T follicular helper cell (primary cell): ENCODE results near the gene SYPL1.

Experiments
- DNase-seq: peaks from one replicate; pipeline ENCODE4 v3.0.0-alpha.2; 2020; ENCODE audit warnings: low read depth

Gene SYPL1

DNA sequence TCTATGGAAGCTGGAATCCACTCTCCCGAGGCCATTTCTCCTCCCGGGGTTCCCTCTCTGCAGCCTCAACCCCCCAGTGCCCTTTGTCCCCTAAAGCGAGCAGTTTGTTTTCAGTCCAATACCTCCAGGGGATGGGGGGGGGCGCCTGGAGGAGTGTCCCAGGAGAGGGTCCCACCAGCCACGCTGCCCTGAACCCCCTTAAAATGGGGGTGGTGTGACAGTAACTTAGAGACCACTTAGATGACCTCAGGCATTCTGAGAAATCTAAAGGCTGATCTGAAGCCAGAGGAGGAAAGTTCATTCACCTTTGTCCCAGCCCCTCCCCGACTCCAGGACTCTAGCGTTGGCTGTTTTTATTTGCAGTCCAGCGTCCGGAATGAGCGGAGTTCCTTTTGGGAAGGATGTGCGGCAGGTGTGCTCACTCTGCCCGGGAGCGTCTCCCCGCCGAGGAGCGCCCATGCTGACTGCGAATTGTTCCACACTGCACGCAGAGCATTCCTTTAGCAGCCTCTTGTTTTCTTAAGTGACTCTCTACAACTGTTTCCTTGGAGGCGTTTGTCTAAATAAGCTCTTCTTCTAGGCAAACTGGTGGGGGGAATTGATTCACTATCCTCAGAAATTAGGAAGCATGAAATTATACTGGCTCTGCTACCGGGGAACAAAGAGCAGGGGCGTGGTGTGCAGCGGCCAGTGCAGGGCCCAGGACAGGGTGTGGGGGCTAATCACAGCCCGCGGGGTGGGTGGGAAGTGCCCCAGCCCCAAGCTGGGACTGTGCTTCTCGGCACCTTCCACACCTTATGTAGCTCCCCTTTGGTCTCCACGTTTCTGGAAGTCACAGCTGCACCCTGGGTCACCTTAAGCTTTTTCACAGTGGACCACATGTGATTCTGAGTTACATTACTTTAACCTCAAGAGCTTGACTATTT lies 46.3 kb downstream of the SYPL1 start:
- DNase-seq: no peak

DNA sequence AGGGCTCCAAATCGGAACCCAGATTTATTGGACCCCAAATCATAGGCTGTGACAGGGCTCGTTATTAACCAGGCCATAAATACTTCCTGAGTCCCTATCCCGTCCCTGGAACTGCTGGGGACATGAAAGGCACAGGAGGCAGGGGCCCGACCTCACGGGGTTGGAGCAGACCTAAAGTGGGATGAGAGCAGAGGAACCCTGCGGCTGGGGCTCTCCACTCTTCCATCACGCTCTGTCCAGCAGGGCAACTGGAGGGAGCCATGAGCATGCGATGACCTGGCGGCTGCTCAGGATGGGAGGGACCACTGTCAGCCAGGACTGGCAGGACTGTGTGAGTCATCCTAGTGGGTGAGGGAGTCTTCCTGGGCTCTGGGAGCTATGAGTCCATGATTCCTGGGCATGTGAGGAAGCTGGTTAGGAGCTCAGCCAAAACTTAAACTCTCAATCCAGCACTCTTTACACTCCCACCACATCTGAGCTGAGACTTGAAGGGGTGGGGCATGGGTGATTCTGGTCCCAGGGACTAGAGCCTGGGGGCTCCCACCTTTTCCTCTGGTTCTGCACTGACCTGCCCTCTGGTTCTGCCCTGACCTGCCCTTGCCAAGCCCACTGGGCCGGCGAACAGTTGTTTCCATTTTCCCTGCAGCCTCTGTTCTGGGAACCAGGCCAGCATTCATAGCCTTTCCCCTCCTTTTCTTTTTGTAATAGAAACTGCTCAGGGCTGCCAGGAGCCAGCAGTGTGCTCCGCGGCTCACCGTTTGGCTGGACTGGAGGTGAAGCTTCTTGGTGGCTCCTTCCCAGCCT lies 47.1 kb downstream of the SYPL1 start:
- DNase-seq: no peak

DNA sequence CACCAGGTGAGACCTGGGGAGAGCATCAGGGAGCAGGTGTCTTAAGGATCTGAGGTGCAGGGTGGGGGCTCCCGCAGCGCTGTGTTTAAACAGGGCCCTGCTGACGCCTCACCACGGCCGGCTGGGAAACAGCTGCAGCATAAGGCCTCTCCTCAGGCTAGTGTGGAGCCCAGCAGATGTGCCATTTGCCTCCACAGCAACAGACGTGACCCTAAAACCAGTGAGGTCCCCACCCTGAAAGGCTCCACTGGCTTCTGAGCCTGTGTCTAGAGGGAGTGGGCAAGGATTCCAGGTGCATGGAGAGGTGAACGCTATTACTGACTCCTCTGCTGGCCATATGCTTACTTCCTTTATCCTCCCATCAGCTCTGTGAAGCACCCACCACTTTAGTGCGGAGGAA lies 47.8 kb downstream of the SYPL1 start:
- no peak for DNase-seq

DNA sequence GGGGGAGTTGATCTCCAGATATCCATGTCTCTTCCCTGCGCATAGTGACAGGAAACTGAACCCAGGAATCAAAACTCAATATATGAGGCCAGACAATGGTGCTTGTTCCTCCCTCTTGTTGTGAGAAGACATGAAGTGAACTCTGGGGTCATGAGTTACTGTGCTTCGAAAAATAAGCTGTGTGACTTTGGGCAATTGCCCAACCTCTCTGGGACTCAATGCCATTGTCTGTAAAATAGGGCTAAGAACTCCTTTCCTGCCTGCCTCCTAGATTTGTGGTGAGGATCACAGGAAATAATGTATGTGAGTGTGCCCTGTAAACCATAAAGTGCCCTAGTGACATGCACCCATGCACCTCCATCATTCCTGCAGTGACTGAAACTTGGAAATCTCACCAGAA lies 48.4 kb downstream of the SYPL1 start:
- no peak for DNase-seq

DNA sequence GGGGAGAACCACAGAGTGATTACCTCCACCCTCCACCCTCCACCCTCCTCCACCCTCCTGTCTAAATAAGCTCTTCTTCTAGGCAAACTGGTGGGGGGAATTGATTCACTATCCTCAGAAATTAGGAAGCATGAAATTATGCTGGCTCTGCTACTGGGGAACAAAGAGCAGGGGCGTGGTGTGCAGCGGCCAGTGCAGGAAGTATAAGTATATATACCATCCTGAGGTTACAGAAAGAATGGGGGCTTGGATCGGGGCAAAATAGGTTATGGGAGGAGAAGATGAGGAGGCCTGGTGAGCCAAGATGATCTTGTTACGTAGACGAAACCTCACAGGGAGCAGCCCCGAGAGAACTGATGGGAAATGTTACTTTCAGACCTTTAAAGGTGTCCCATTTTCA lies 49.1 kb downstream of the SYPL1 start:
- DNase-seq: no peak

- DNase-seq: no peak
Observed at GRCh38 chr7:106062521-106062931, 49.6 kb downstream of the SYPL1 start.

DNA sequence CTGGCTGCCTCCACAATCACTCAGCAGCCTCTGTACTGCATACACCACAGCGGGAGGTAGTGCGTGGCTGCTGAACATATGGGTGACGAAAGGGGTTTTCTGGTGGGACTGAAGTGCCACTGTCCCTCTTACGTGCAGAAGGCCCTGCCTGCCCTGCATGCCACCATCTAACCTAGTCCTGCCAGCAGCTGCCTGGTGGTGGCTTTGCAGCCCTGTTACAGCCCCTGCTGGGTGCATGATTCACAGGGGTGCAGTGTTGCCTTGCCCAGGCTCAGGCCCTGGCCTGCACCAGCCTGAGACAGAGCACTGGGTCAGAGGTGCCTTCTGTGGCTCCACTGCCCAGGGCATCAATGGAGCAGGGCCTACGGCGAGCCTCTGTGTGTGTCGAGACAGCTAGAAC lies 50.1 kb downstream of the SYPL1 start:
- no peak for DNase-seq

DNA sequence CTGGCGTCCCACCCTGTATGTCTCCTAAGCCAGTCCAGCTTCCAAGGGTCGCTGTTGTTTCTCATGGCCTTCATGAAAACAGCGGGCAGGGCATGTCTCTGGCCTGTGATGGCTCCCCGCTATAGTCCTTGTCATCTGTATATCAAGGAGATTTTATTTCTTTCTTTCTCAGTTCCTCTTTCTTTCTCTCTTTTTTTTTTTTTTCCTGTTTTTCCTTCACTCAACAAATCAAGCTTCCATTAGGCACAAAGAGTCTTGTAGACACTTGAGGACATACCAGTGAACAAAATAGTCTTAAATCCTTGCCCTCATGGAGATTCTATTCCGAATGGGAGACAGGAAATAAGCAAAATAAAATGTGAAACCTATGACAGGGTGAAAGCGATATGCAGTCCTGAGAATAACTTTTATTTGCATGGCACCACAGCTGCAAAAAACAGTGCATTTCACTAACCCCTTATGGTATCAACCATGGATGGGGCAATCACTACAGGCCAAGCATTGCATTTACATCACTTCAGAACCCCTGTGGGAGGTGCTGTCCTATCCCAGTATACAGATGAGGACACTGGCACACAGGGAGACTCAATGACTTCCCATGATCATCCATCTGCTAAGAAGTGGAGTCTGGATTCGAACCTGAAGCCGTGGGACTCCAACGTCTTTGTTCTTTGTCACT lies 50.7 kb downstream of the SYPL1 start:
- no peak for DNase-seq

- no peak for DNase-seq
Observed at GRCh38 chr7:106060394-106060920, 51.7 kb downstream of the SYPL1 start.

DNA sequence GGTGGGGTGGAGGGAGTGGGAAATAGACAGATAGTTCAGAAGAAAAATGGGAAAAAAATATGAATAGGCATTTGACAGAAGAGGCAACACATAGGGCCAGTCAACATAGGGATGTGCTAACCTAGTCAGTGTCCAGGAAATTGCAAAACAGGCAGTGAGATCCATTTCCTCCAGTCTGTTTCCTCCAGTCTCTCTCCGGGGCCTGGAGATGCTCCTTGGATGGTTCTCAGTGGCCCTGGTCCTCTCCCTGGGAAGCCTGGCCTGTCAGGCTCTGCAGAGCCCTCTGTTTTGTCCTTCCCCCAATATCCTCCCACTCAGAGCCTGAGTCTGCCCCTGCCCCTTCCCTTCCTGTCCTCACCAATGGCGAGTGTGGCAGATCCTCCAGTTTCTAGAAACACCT lies 52.6 kb downstream of the SYPL1 start:
- no peak for DNase-seq

DNA sequence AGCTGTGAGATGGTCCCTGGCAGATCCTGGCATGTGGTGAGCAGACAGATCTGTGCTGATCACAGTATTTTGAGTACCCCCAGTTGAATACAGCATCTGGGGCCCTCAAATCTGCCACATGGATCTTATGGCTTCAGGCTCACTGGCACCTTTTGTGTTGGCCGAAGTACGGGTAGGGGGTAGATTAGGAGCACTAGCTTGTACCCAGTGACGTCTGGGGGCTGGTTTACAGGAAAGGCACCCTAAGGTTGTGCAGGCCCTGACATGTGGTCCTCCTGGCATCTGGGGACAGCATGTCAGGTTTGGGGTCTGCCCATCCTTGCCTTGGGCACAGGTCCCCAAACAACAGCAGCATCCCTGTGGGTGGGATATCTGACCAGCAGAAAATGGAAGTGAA lies 53.2 kb downstream of the SYPL1 start:
- DNase-seq: no peak

DNA sequence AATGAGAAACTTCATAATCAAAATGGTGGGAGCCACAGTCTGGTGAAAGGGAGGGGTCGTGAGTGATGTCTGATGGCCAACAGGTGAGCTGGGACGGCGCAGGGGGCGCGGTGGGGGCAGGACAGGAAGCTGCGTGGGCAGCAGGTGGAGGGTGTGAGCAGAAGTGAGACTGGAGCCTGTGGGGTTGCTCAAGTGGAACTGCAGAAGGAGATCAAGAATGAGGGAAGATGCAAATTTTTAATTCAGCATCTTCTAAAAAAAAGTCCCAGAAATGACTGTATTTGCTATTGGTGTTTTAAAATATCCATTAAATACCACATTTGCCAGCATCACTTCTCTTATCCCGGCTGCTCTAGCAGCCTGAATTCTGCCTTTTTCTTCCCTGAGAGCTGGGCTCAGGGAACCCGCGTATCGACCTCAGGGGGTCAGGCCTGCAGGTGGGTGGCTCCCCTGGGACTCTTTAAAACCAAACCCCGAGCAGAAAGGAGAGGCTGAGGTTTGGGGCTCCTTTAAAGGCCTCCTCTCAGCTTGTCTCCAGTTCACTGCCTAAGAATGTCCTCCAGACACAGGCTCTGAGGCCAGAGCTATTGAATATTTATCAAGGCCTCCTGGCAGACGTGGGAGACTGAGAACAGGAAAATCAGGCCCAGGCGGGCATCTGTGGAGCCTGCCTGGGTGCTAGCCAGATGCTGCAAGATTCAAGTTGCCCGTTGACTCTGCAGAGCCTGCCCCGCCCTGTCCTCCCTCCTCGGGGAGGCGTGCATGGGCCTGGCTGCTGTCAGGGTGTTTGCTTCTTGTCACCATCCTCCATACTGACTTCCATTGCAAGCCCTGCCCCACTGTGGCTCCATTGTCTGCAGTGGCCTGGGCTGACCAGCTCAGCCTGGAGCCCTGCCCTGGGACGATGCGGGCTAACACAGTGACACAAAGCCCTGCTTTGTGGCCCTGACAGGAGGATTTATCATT lies 53.9 kb downstream of the SYPL1 start:
- no peak for DNase-seq

DNA sequence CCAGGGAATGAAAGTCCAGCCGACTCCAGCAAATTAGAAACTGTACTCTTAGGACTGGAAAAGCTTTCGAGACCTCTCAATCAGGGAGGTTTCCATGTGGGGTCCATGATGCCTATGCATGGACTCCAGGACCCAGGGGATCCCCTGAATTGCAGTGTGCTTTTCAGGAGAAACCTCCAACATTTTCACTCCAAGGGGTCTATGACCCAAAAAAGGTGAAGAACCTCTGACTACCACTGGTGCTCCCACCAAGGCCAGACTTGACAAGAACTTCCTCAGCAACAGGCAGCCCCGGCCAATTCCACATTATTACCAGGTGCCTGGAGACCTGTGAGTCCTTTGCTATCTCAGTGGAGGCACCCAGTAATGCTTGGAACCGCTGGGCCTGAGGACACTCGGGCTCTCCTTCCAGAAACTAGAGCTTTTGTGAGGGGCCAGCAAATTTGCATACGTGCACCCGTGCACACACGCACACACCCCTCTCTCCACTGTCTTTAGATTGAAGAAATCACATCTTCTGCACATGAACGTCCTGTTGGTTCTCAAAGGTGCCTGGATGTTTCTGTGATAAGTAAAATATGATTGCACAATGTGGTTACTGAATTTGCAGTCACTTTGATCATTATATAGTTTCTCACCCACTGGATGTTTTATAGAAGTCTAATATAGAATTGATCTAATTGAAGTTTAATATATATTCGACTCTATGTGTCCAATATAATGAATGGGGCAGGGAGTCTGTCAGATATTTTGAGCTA lies 54.7 kb downstream of the SYPL1 start:
- no peak for DNase-seq

DNA sequence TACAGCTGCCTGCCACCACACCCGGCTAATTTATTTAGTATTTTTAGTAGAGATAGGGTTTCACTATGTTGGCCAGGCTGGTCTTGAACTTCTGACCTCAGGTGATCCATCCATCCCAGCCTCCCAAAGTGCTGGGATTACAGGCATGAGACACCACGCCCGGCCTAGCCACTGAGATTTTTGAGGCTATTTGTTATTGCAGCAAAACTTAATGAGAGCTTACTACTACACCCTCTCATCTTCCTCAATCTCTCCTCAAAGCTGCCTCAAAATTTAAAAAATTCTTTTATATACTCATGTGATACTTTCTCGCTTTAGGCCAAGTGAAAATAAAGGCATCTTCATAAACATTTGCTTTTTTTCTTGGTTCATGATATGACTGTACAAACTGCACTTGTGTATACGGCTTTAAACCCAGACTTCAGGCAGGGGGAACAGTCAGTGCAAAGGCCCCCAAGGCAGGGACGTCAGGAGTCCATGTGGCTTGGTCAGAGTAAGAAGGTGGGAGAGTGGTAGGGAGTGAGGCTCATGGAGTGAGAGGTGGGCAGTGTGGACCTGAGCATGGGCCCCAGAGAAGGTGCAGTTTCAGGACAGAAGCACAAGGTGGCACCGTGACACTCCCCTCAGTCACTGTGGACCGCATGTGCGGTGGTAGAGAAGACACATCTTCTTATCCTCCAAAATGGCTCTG lies 55.5 kb downstream of the SYPL1 start:
- peak; percentile 54 for DNase-seq

GRCh38 chr7:106054971-106055532 lies 57.1 kb downstream of the SYPL1 start:
- no peak for DNase-seq

- DNase-seq: no peak
Observed at GRCh38 chr7:106054156-106054910, 57.8 kb downstream of the SYPL1 start.

- no peak for DNase-seq
Observed at GRCh38 chr7:106053109-106053508, 59.0 kb downstream of the SYPL1 start.

GRCh38 chr7:106052681-106053080 lies 59.4 kb downstream of the SYPL1 start:
- DNase-seq: no peak

GRCh38 chr7:106050746-106051117 lies 61.4 kb downstream of the SYPL1 start:
- no peak for DNase-seq
